GM12878 (cell line): ENCODE results near the gene RARB. TPM values are rescaled to one million over a fixed set of nuclear protein-coding genes. Genes with fewer than 3 reads are reported as not detected.

Source experiments
- ATAC-seq: fragments of 200-7000 bp; cut with Tn5 transposase; 3 replicates; pipeline ENCODE4 v1.9.1; 2020; ENCODE audit warnings: mild to moderate bottlenecking, moderate library complexity
- BruUV-seq: library from RNA; stranded (reverse); fragments of 400-500 nt; replicated peaks from 2 replicates; lab custom pipeline; 2021; lab: Mats Ljungman, UMichigan
- CTCF ChIA-PET: fragments of 300-600 bp; sonication (Branson Sonifier 250); formaldehyde crosslinking; extraction: SDS; loops from one replicate; lab custom pipeline; 2021; ENCODE audit warnings: inconsistent platforms; lab: Yijun Ruan, JAX
- POLR2A ChIA-PET: fragments of 350-600 bp; formaldehyde crosslinking; extraction: SDS; loops from one replicate; lab custom pipeline; 2021; ENCODE audit warnings: inconsistent platforms; lab: Charles Lee
- RAD21 ChIA-PET: fragments of 300-600 bp; sonication (Branson Sonifier 250); formaldehyde crosslinking; loops from one replicate; lab custom pipeline; 2023; ENCODE audit warnings: antibody characterized with exemption; ENCODE audit not compliant: unreplicated experiment; lab: Charles Lee
- SMC1A ChIA-PET: fragments of 300-600 bp; sonication (Branson Sonifier 250); formaldehyde crosslinking; loops from one replicate; lab custom pipeline; 2023; ENCODE audit not compliant: unreplicated experiment, uncharacterized antibody; lab: Charles Lee
- DNase-seq: peaks from one replicate; pipeline ENCODE4 v3.0.0-alpha.2; 2011; ENCODE audit warnings: low read depth, low spot score
- FAIRE-seq: peaks from 3 replicates; lab custom pipeline; 2011; peaks lifted over from hg19 to GRCh38; lab: Jason Lieb, UNC
- H2AFZ ChIP-seq: 2 replicates; pipeline ENCODE4 v1.6.0; 2011; ENCODE audit warnings: low read depth, low read length, control low read depth; ENCODE audit not compliant: control insufficient read depth
- H3K27ac ChIP-seq: 2 replicates; pipeline ENCODE4 v1.5.1; 2011; ENCODE audit warnings: control low read depth; ENCODE audit not compliant: control insufficient read depth, insufficient read depth
- H3K27me3 ChIP-seq, 2 experiments: replicated peaks in 1 of 2; 2 replicates each; pipeline versions ENCODE4 v1.6.0 to v1.6.1; 2011; ENCODE audit warnings: low read length in 1 of 2; ENCODE audit not compliant: control insufficient read depth in 2 of 2, insufficient read depth in 2 of 2
- H3K36me3 ChIP-seq, 2 experiments: 2 replicates each; pipeline ENCODE4 v1.5.1; 2011; ENCODE audit warnings: low read length in 1 of 2; ENCODE audit not compliant: control insufficient read depth in 2 of 2, insufficient read depth in 2 of 2
- H3K4me1 ChIP-seq: 2 replicates; pipeline ENCODE4 v1.6.1; 2011; ENCODE audit warnings: mild to moderate bottlenecking, low read length, moderate library complexity, mixed read lengths; ENCODE audit not compliant: control insufficient read depth, insufficient read depth
- H3K4me2 ChIP-seq: 2 replicates; pipeline ENCODE4 v1.6.0; 2011; ENCODE audit warnings: control low read depth; ENCODE audit not compliant: control insufficient read depth, insufficient read depth
- H3K4me3 ChIP-seq: fragments of 200-600 bp; sonication (generic); 2 replicates; pipeline ENCODE4 v1.5.1; 2016
- H3K79me2 ChIP-seq: 2 replicates; pipeline ENCODE4 v1.6.0; 2011; ENCODE audit warnings: low read length; ENCODE audit not compliant: control insufficient read depth, insufficient read depth
- H3K9ac ChIP-seq: 2 replicates; pipeline ENCODE4 v1.8.0; 2011; ENCODE audit warnings: low read length, control low read depth, mixed read lengths; ENCODE audit not compliant: control insufficient read depth, insufficient read depth
- H3K9me3 ChIP-seq: replicated peaks from 3 replicates; pipeline ENCODE4 v1.5.1; 2011; ENCODE audit warnings: mild to moderate bottlenecking, low read length; ENCODE audit not compliant: control insufficient read depth, insufficient read depth
- H4K20me1 ChIP-seq: 2 replicates; pipeline ENCODE4 v1.6.0; 2011; ENCODE audit not compliant: control insufficient read depth, insufficient read depth
- EGR1 ChIP-seq, 2 experiments: IDR thresholded peaks; 1 replicate in 1 of 2; 2 replicates in 1 of 2; pipeline ENCODE4 v1.6.1; 2011 to 2012; ENCODE audit warnings: low read depth in 2 of 2, low read length in 2 of 2, borderline replicate concordance in 1 of 2, mild to moderate bottlenecking in 1 of 2, moderate library complexity in 1 of 2
- ESRRA ChIP-seq: IDR thresholded peaks from 2 replicates; pipeline ENCODE4 v1.6.1; 2012; ENCODE audit warnings: mild to moderate bottlenecking, low read length, improper control_type of control experiment
- ETV6 ChIP-seq, 2 experiments: fragments of 450-650 bp in 1 of 2; IDR thresholded peaks in 1 of 2; conservative IDR thresholded peaks in 1 of 2; 2 replicates each; pipeline ENCODE4 v1.6.1; 2014; ENCODE audit warnings: antibody characterized with exemption in 1 of 2, borderline replicate concordance in 1 of 2, low read depth in 1 of 2, mild to moderate bottlenecking in 1 of 2, moderate library complexity in 1 of 2
- FOXM1 ChIP-seq: IDR thresholded peaks from 2 replicates; pipeline ENCODE4 v1.6.1; 2012; ENCODE audit warnings: low read depth, mild to moderate bottlenecking, inconsistent platforms, low read length, moderate library complexity
- HDAC2 ChIP-seq: fragments of 200-600 bp; sonication (generic); IDR thresholded peaks from 2 replicates; pipeline ENCODE4 v1.6.1; 2017
- HDGF ChIP-seq: fragments of 450-650 bp; IDR thresholded peaks from 2 replicates; pipeline ENCODE4 v1.6.1; 2016; ENCODE audit warnings: antibody characterized with exemption
- JUNB ChIP-seq: IDR thresholded peaks from 2 replicates; pipeline ENCODE4 v1.6.1; 2016; ENCODE audit warnings: antibody characterized with exemption, mild to moderate bottlenecking
- KDM1A ChIP-seq: fragments of 200-600 bp; sonication (generic); IDR thresholded peaks from 2 replicates; pipeline ENCODE4 v1.6.1; 2016; ENCODE audit warnings: borderline replicate concordance
- NFIC ChIP-seq: IDR thresholded peaks from 2 replicates; pipeline ENCODE4 v1.6.1; 2012; ENCODE audit warnings: low read depth, mild to moderate bottlenecking, inconsistent platforms, low read length, moderate library complexity
- PAX8 ChIP-seq: fragments of 450-650 bp; IDR thresholded peaks from 2 replicates; pipeline ENCODE4 v1.6.1; 2017; ENCODE audit warnings: mild to moderate bottlenecking, moderate library complexity
- RAD51 ChIP-seq: fragments of 450-650 bp; IDR thresholded peaks from 2 replicates; pipeline ENCODE4 v1.6.1; 2016; ENCODE audit warnings: moderate library complexity, mild to moderate bottlenecking, inconsistent platforms
- RB1 ChIP-seq: fragments of 450-650 bp; formaldehyde crosslinking; IDR thresholded peaks from 2 replicates; pipeline ENCODE4 v1.6.1; 2017; ENCODE audit warnings: mild to moderate bottlenecking, borderline replicate concordance
- SIX5 ChIP-seq: IDR thresholded peaks from 2 replicates; pipeline ENCODE4 v1.6.1; 2011; ENCODE audit warnings: mild to moderate bottlenecking, low read depth, low read length, moderate library complexity; ENCODE audit not compliant: severe bottlenecking
- SMC3 ChIP-seq: IDR thresholded peaks from 2 replicates; pipeline ENCODE4 v1.6.1; 2011; ENCODE audit warnings: low read length, improper control_type of control experiment, borderline replicate concordance
- TARDBP ChIP-seq: IDR thresholded peaks from 2 replicates; pipeline ENCODE4 v1.6.1; 2016; ENCODE audit warnings: borderline replicate concordance
- WGBS: methylation state at CpG from one replicate; pipeline ENCODE4 v1.1.6; 2016; ENCODE audit warnings: low lambda C conversion rate; ENCODE audit not compliant: insufficient replicate concordance, insufficient coverage; ENCODE audit errors: missing lambda C conversion rate; 5-methylcytosine and 5-hydroxymethylcytosine counted together
- in situ Hi-C: fragments of 300-500 bp; cut with MboI; formaldehyde crosslinking; loops from 9 replicates; pipeline ENCODE4 v1.14.3; 2018; ENCODE audit warnings: mixed read lengths
- intact Hi-C: fragments of 100-400 bp; cut with micrococcal nuclease; formaldehyde crosslinking; loops from one replicate; pipeline ENCODE4 v1.14.2; 2022; ENCODE audit not compliant: unreplicated experiment
- polyA plus RNA-seq, 11 experiments: library from polyadenylated mRNA; depleted of rRNA in 4 of 11; unstranded in 6 of 11; stranded (reverse) in 5 of 11; fragments of >200 nt; fragmentation: Nextera tagmentation in 4 of 11; fragmentation: Illumina TruSeq in 1 of 11; extraction: Ambion mirVana in 4 of 11; extraction: Trizol in 1 of 11; gene quantifications; 1 replicate in 1 of 11; 2 replicates in 10 of 11; pipeline versions ENCODE4 v1.2.1 to v1.2.3, GENCODE V29; 2011 to 2016; ENCODE audit warnings: inconsistent platforms in 2 of 11, missing spikeins in 2 of 11, low read depth in 1 of 11
- total RNA-seq, 4 experiments: library from RNA; depleted of rRNA in 3 of 4; stranded (reverse); fragments of >200 nt in 3 of 4; fragmentation: Illumina TruSeq in 1 of 4; extraction: Trizol in 1 of 4; gene quantifications; 2 replicates each; pipeline versions ENCODE4 v1.2.1 to v1.2.3, GENCODE V29; 2013 to 2021
- TF ChIP-seq, protein P1 (sequence below): IDR thresholded peaks from 2 replicates; pipeline ENCODE4 v1.6.1; 2012; ENCODE audit warnings: low read depth, low read length, improper control_type of control experiment
- TF ChIP-seq, protein P2 (sequence below): fragments of 450-650 bp; IDR thresholded peaks from 2 replicates; pipeline ENCODE4 v1.6.1; 2016; ENCODE audit warnings: mild to moderate bottlenecking, moderate library complexity, borderline replicate concordance
- TF ChIP-seq, protein P3 (sequence below): IDR thresholded peaks from 2 replicates; pipeline ENCODE4 v1.6.1; 2011; ENCODE audit warnings: low read depth, low read length, improper control_type of control experiment, borderline replicate concordance

RARB gene
- total and polyA plus RNA-seq, 10 of the 15 experiments (the other 5 are each of a cell fraction or from before 2014, with no cell fraction given) = 0.05 to 0.06 TPM; not detected in 8

DNA sequence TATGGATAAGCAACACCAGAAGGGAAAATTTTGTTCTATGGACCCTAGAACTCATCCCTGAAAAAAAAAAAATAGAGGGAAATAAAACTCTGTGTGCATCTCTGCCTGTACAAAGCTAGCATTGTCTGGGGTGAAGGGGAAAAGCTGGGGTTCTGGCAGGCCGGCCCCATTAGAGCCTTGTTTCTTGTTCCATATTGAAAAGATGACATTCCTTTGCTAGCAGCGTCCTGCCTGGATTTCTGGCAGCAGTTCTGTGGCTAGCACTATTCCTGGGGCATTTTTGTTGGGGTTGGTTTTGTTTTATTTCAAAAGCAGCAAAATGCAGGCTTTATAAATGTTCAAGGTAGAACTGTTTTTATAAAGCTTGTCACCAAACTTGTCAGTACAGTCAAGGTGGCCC is 45.2 kb downstream of the RARB start:
- CTCF ChIA-PET = no interaction called here
- no peak for FAIRE-seq

More for the DNA sequence above, 45.2 kb downstream of the RARB start:
- Histone ChIP-seq H3K27ac (no peak overlapping the region), H3K4me2 (no peak overlapping the region), H3K36me3 (no peaks in the 10 kb centered on the region), H4K20me1 (no peaks in the 10 kb centered on the region), H3K4me1 (no peaks in the 10 kb centered on the region), H3K9ac (no peak overlapping the region), H3K9me3 (no peaks in the 10 kb centered on the region), H2AFZ (no peak overlapping the region), H3K4me3 (no peak overlapping the region)
- ChIA-PET RAD21 (no interaction called here), SMC1A (no interaction called here)
- intact Hi-C loops (no loop called here), in situ Hi-C loops (no loop called here)
- WGBS = 0% methylated on average over 2 of the region's 2 CpGs
- no peak for ATAC-seq
- no peak for DNase-seq
- BruUV-seq = no TSS peak
- TF ChIP-seq, protein P1, sequence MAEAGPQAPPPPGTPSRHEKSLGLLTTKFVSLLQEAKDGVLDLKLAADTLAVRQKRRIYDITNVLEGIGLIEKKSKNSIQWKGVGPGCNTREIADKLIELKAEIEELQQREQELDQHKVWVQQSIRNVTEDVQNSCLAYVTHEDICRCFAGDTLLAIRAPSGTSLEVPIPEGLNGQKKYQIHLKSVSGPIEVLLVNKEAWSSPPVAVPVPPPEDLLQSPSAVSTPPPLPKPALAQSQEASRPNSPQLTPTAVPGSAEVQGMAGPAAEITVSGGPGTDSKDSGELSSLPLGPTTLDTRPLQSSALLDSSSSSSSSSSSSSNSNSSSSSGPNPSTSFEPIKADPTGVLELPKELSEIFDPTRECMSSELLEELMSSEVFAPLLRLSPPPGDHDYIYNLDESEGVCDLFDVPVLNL = no peak
- TF ChIP-seq JUNB = no peak
- no peak for TF ChIP-seq SIX5
- TF ChIP-seq, protein P2, sequence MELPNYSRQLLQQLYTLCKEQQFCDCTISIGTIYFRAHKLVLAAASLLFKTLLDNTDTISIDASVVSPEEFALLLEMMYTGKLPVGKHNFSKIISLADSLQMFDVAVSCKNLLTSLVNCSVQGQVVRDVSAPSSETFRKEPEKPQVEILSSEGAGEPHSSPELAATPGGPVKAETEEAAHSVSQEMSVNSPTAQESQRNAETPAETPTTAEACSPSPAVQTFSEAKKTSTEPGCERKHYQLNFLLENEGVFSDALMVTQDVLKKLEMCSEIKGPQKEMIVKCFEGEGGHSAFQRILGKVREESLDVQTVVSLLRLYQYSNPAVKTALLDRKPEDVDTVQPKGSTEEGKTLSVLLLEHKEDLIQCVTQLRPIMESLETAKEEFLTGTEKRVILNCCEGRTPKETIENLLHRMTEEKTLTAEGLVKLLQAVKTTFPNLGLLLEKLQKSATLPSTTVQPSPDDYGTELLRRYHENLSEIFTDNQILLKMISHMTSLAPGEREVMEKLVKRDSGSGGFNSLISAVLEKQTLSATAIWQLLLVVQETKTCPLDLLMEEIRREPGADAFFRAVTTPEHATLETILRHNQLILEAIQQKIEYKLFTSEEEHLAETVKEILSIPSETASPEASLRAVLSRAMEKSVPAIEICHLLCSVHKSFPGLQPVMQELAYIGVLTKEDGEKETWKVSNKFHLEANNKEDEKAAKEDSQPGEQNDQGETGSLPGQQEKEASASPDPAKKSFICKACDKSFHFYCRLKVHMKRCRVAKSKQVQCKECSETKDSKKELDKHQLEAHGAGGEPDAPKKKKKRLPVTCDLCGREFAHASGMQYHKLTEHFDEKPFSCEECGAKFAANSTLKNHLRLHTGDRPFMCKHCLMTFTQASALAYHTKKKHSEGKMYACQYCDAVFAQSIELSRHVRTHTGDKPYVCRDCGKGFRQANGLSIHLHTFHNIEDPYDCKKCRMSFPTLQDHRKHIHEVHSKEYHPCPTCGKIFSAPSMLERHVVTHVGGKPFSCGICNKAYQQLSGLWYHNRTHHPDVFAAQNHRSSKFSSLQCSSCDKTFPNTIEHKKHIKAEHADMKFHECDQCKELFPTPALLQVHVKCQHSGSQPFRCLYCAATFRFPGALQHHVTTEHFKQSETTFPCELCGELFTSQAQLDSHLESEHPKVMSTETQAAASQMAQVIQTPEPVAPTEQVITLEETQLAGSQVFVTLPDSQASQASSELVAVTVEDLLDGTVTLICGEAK = no peak
- no peak for TF ChIP-seq RB1
- TF ChIP-seq EGR1 (IDR thresholded peaks at IDR 0.05; ENCODE audit: borderline replicate concordance in 1 of 2, low read depth in 2 of 2, low read length in 2 of 2) = no peak
- no peak for TF ChIP-seq ESRRA
- TF ChIP-seq FOXM1 = no peak
- no peak for TF ChIP-seq RAD51
- TF ChIP-seq NFIC = no peak
- TF ChIP-seq ETV6 (conservative IDR thresholded peaks at IDR 0.05 in 1 of 2, IDR thresholded peaks at IDR 0.05 in 1 of 2; ENCODE audit: borderline replicate concordance in 1 of 2, low read depth in 1 of 2) = no peak
- TF ChIP-seq SMC3 = no peak
- TF ChIP-seq KDM1A = no peak
- TF ChIP-seq HDGF = no peak
- no peak for TF ChIP-seq PAX8
- TF ChIP-seq HDAC2 = no peak
- TF ChIP-seq, protein P3, sequence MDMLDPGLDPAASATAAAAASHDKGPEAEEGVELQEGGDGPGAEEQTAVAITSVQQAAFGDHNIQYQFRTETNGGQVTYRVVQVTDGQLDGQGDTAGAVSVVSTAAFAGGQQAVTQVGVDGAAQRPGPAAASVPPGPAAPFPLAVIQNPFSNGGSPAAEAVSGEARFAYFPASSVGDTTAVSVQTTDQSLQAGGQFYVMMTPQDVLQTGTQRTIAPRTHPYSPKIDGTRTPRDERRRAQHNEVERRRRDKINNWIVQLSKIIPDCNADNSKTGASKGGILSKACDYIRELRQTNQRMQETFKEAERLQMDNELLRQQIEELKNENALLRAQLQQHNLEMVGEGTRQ = no peak
- TF ChIP-seq TARDBP = no peak
- TF ChIP-seq, all 136 proteins: peak for 0
- Histone ChIP-seq H3K79me2 (no peaks in the 10 kb centered on the region), H3K27me3 (no peaks in the 10 kb centered on the region)
- POLR2A ChIA-PET = no interaction called here
